ENCODE data around the gene CRTAP.

CRTAP gene

GRCh38 chr3:33194303-33194702 is 80.5 kb downstream of the CRTAP start:
- Histone ChIP-seq H3K27me3 (replicated peaks; ENCODE audit: control insufficient read depth, insufficient read depth, low read length) (no peaks in the 10 kb centered on the region), H3K4me3 (replicated peaks; ENCODE audit: low read depth, low read length) (no peak overlapping the region), H3K36me3 (ENCODE audit: control insufficient read depth, insufficient read depth, low read length) (no peaks in the 10 kb centered on the region)
- TF ChIP-seq, protein P1, sequence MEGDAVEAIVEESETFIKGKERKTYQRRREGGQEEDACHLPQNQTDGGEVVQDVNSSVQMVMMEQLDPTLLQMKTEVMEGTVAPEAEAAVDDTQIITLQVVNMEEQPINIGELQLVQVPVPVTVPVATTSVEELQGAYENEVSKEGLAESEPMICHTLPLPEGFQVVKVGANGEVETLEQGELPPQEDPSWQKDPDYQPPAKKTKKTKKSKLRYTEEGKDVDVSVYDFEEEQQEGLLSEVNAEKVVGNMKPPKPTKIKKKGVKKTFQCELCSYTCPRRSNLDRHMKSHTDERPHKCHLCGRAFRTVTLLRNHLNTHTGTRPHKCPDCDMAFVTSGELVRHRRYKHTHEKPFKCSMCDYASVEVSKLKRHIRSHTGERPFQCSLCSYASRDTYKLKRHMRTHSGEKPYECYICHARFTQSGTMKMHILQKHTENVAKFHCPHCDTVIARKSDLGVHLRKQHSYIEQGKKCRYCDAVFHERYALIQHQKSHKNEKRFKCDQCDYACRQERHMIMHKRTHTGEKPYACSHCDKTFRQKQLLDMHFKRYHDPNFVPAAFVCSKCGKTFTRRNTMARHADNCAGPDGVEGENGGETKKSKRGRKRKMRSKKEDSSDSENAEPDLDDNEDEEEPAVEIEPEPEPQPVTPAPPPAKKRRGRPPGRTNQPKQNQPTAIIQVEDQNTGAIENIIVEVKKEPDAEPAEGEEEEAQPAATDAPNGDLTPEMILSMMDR (IDR thresholded peaks at IDR 0.05; ENCODE audit: insufficient read depth, low read length, poor library complexity, severe bottlenecking): no peak
- no peak for DNase-seq (ENCODE audit: extremely low read depth, insufficient read length)

- H3K36me3 ChIP-seq (ENCODE audit: control insufficient read depth, insufficient read depth, low read length): no peaks in the 10 kb centered on the region
- no peak overlapping the region for H3K4me3 ChIP-seq (replicated peaks; ENCODE audit: low read depth, low read length)
- no peak for DNase-seq (ENCODE audit: extremely low read depth, insufficient read length)
- TF ChIP-seq, protein P1 (IDR thresholded peaks at IDR 0.05; ENCODE audit: insufficient read depth, low read length, poor library complexity, severe bottlenecking): no peak
- H3K27me3 ChIP-seq (replicated peaks; ENCODE audit: control insufficient read depth, insufficient read depth, low read length): no peaks in the 10 kb centered on the region; the same call in 1 of the 2 replicates
Observed at GRCh38 chr3:33196538-33196937, 82.7 kb downstream of the CRTAP start.

All from GM06990 (cell line).